ENCODE results near the gene XRCC5.

- TF ChIP-seq POLR2AphosphoS5 (IDR thresholded peaks at IDR 0.05; ENCODE audit: low read depth, low read length) (no peak), POLR2A (IDR thresholded peaks at IDR 0.05; ENCODE audit: low read depth, low read length) (no peak), TAF1 (IDR thresholded peaks at IDR 0.05; ENCODE audit: borderline replicate concordance, low read depth, low read length) (no peak)
Observed at GRCh38 chr2:216202626-216203250, 93.6 kb downstream of the XRCC5 start.

All from GM12892 (cell line).